GM12875 (cell line): Measurements from ENCODE around the gene SAP130.

ENCODE experiments used
- H3K4me3 ChIP-seq: one replicate; pipeline ENCODE4 v1.5.1; 2011; ENCODE audit warnings: low read depth, low read length, control low read depth
- TF ChIP-seq, protein P1 (sequence below): IDR thresholded peaks from 2 replicates; pipeline ENCODE4 v1.5.1; 2011; ENCODE audit warnings: low read depth, mild to moderate bottlenecking, control low read depth, inconsistent platforms, low read length, moderate library complexity, borderline replicate concordance; ENCODE audit not compliant: insufficient read depth

SAP130 gene

DNA sequence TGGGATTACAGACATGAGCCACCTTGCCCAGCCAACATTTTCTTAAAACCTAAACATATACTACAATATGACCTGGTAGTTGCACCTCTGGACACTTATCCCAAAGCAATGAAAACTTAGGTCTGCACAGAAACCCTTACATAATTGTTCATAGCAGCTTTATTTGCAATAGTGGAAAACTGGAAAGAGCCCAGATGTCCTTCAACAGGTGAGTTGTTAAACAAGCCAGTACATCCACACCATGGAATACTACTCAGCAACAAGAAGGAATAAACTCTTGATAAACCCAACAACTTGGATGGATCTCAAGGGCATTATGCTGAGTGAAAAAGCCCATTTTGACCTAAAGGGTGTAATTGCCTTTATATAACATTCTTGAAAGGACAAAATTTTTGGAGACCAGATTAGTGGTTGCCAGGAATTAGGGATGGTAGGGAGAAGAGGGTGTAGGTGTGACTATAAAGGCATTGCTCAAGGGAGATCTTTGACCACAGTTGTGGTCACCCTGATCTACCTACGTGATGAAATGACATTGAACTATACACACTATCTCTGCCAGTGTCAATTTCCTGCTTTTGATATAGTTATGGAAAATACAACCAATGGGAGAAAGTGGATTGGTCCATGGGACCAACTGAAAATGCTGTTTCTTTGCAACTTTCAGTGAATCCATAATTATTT is 130.2 kb downstream of the SAP130 start:
- TF ChIP-seq, protein P1, sequence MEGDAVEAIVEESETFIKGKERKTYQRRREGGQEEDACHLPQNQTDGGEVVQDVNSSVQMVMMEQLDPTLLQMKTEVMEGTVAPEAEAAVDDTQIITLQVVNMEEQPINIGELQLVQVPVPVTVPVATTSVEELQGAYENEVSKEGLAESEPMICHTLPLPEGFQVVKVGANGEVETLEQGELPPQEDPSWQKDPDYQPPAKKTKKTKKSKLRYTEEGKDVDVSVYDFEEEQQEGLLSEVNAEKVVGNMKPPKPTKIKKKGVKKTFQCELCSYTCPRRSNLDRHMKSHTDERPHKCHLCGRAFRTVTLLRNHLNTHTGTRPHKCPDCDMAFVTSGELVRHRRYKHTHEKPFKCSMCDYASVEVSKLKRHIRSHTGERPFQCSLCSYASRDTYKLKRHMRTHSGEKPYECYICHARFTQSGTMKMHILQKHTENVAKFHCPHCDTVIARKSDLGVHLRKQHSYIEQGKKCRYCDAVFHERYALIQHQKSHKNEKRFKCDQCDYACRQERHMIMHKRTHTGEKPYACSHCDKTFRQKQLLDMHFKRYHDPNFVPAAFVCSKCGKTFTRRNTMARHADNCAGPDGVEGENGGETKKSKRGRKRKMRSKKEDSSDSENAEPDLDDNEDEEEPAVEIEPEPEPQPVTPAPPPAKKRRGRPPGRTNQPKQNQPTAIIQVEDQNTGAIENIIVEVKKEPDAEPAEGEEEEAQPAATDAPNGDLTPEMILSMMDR, result no peak
- H3K4me3 ChIP-seq, result no peak overlapping the region

DNA sequence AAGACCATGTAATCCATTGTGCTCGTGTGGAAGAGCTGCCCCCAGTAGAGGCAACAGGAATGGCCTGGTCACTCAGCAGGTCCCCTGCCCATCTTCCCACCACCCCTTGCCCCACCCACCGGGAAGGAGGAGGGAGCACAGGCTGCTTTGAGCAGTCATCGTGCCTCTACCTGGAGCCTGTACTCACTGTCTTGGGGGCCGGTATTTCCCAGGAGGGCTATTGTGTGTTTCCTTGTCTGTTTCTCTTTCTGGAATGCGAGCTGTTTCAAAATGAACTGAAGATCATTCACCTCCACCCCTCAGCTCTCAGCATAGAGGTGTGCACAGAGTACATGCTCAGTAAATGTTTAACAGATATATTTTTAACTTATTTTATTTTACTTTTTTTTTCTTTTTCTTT is 134.4 kb downstream of the SAP130 start:
- no peak overlapping the region for H3K4me3 ChIP-seq
- TF ChIP-seq, protein P1, result no peak

DNA sequence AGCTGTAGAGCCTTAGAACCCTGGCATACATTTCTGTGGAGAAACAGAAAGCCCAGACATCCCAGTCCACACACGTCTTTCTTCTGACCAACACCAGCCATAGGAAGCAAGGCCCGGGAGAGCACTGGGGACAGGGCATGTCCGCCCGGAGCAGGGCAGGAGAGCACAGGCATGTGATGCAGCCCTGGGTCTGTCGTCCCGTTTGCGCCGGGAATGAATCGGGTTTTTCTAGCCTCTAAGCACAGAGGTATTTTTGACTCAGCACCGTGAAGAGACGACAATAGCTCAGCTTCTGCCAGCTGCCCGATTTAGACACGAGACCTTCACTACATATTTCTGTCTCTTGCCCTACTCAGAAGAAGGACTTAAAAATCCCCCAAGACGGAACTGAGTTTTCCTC is 134.8 kb downstream of the SAP130 start:
- TF ChIP-seq, protein P1, result no peak
- no peak overlapping the region for H3K4me3 ChIP-seq

DNA sequence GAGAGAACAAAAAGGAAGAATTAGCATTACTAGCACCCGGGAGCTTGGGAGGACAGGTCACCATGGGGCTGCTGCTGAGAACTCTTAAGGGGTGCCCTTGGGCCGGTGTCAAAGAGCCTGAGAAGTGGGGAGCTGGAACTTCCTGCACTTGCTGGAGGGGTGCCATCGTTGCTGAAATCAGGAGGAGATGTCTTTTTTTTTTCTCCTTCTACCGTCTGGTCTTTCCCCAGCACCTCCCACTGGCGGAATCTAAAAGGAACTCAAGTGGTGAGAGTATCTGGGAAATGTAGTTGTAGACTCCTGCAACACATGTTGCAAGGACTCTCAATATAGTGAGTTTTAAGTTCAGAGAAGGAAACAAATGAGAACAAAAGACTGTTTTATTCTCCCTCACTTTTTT is 136.0 kb downstream of the SAP130 start:
- no peak overlapping the region for H3K4me3 ChIP-seq
- TF ChIP-seq, protein P1, result no peak
